TTC549 (cell line): Measurements from ENCODE around the gene ASTE1.
"Not testable (repeated sequence)": the region's sequence is repeated elsewhere in the genome, so short reads cannot be mapped to it uniquely, and the experiment has no call there.

Source experiments
- FAIRE-seq: peaks from 2 replicates; lab custom pipeline; 2012; peaks lifted over from hg19 to GRCh38; lab: Jason Lieb, UNC

Gene ASTE1

DNA sequence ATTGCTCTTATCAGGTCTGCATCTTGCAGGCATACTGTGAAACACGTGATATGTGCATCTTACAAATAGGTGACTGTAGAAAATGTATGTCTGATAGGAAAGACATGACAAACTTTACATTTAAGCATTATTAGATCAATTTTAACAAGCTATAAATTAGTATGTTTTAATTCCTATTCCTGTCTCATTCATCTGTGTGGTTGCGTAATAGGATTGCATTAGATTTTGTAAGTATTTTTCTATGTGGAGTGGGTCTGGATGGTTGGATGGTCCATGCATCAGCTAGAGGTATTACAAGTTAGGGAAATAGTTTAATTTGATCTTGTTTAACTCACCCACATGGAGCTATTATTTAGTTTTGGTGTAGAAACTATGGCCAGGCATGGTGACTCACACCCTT lies 18.8 kb downstream of the ASTE1 start:
- no peak for FAIRE-seq

DNA sequence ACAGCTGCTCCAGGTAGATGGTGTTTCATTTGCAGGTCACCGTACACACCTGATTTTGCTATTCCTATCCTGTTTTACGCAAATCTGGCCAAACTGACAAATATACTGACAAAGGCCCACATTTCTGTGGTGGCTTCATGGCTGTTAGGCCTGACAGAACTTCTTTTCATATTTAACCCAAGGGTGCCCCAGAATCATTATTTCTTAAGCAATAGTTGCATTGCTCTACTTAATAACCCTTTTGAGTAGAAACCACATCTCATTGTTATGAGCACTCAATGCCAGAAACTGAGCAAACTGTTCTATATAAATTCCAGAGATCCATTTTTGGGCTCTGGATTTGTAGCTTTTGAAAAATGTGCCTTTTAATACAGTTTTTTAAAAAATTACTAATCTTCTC lies 19.4 kb downstream of the ASTE1 start:
- FAIRE-seq: no peak

DNA sequence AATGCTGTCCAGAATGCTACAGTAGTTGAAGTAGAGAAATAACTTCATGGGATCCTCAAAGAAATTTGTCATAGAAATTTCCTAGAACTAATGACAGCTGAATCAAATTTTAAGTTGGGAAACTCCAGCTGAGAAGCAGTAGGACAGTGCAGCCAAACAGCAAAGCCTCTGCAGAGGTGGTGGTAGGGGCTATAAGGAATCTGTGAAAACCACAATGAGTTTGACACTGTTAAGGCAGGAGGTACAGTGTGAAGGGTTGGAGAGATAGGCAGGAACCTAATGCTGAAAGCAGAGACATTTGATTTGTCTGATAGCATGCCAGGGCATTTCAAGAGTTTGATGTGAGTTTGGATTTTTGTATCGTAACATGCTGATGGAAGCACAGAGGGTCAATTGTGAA lies 22.0 kb downstream of the ASTE1 start:
- FAIRE-seq: no peak

DNA sequence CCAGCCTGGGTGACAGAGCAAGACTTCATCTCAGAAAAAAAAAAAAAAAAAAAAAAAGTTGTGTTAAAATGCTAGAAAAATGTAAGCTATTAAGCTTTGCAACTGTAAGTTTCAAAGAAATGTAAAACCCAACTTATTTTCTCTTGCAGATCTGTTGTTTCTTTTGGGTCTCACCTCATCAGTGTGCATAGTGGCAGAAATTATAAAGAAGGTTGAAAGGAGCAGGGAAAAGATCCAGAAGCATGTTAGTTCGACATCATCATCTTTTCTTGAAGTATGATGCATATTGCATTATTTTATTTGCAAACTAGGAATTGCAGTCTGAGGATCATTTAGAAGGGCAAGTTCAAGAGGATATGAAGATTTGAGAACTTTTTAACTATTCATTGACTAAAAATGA lies 25.6 kb downstream of the ASTE1 start:
- FAIRE-seq: no peak

DNA sequence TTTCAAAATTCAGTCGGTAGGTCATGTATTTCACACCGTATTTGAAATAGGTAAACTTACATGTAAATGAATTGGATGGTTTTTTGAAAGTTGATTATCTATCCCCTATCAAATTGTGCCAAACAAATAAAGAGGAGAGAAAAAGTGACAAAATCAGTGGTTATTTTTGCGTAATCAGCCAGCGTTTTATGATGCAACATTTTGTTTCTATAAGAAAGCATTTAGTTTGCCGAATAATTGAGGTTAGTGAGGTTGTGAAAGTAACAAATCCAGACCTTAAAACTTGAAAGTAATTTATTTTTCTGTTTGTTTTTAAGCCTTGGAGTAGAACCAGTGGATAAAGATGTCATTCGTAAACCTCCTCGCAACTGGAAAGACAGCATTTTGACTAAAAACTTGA lies 29.3 kb downstream of the ASTE1 start:
- no peak for FAIRE-seq

DNA sequence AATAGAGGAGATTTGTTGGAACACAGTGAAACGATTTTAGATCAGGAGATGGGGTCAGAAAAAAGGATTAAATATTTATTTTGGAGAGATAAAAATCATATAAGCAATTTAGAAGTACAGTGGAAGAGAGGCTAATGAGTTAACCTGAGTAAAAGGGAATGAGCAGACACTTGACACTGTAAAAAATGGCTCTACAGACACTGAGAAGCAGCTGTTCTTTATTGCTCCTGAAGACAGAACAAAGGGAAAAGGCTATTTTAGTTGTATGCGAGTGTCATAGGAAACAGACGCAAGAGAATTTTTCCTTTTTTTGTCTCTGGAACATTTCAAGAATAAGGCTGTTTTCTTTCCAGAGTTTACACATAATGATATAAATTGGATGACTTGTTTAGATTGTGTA lies 34.3 kb downstream of the ASTE1 start:
- no peak for FAIRE-seq

DNA sequence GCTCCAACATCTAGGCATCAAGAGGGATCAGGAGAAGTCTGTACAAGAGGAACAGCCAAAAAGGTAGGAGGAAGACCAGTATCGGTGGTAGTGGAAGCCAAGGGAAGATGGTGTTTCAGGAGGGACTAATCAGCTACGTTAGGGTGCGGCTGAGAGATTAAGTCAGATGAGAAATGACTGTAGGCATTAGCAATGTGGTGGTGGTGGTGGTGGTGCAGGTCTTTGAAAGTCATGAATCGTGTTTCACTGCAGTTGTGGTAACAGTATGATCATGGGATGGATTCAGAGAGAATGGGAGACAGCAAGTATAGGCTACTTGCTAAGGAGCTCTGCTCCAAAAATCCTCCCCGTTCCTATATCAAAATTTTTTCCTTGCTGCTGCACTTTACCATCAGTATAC lies 35.5 kb downstream of the ASTE1 start:
- FAIRE-seq: no peak

DNA sequence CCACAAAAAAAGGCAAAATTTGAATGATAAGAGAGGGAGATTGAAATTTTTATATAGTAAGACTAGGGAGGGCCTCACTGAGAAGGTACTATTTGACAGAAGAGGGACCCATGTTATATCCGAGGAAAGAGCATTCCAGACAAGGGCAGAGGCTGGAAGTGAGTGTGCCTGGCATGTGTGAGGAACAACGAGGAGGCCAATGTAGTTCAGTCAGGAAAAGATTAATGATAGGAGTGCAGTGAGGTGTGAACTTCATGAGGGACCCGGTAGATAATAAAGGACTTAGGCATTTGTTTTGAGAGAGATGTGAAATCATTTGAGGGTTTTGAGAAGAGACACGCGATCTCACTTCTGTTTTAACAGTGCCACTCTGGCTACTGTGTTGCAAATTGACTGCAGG lies 36.3 kb downstream of the ASTE1 start:
- no peak for FAIRE-seq

DNA sequence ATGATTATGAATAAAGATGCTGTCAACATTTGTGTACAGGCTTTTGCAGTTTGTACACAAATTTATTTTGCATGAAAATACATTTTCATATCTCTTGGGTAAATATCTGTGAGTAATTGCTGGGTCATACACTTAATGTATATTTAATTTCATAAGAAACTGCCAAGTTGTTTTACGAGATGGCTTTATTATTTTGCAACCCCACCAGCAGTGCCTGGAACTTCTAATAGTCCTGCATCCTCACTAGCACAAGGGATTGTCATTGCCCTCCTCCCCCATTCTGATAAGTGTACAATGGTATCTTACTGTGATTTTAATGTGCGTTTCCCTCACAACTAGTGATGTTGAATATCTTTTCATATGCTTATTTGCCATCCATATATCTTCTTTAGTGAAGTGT lies 45.2 kb downstream of the ASTE1 start:
- FAIRE-seq: no peak

DNA sequence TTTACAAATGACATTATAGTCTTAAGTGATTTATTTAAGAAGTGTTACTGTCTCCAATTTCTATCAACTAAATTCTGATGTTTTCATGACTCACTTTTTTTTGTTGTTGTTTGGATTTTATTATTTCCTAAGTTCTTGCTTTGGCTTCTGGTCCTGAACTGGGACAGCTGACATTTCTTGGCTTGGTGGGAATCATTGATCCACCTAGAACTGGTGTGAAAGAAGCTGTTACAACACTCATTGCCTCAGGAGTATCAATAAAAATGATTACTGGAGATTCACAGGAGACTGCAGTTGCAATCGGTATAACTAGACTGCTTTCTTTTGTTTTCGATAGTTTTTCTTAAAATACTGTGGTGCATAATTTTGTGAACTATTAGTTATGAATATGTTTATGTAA lies 47.5 kb downstream of the ASTE1 start:
- no peak for FAIRE-seq

DNA sequence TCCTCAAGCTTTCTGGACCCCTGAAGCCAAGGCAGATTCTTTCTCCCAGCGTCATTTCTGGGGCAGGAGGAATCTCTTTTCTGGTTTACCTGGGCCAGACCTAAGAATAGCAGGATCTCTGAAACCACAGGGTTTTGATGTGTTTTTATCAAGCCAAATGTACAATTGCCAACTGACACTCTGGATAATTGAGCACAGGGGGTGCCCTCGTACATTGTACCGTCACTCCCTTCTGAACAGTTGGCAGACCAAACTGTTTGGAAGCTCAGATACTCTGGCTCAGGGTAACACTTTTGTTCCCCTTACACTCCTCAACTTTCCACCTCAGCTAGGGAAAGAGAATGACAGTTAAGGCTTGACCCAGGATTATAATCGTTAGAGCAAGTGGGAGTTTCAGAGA lies 49.9 kb downstream of the ASTE1 start:
- no peak for FAIRE-seq

DNA sequence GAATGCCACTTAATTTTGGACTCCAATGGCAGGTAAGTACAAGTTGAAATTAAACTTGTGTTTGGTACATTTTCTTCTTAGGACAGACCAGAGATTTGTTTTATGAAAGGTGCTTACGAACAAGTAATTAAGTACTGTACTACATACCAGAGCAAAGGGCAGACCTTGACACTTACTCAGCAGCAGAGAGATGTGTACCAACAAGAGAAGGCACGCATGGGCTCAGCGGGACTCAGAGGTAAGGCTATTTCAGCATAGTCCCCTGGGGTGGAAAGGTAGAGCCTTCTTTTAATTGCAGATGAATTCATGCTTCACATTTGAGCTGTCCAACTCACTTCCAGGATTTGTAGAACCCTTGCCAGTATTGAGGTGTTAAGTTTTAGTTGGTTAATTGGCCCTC lies 51.4 kb downstream of the ASTE1 start:
- FAIRE-seq: no peak

DNA sequence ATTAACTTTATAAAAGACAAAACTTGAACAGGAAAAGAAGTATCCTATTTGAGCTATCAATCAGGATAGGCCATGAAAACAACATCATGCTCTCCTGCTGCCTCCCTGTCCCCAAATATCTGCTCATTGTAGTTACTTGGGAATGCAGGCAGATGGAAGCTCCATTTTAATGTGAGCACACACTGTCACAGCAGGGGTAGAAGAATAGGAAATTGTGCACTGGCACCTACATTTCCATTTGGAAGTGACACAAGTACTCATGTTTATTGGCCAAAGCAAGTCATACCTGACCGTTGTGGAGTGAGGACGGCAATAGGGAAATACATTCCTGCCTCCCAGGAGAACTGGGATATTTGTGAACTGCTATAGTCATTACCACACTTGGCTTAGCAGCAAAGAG lies 52.4 kb downstream of the ASTE1 start:
- FAIRE-seq: no peak

DNA sequence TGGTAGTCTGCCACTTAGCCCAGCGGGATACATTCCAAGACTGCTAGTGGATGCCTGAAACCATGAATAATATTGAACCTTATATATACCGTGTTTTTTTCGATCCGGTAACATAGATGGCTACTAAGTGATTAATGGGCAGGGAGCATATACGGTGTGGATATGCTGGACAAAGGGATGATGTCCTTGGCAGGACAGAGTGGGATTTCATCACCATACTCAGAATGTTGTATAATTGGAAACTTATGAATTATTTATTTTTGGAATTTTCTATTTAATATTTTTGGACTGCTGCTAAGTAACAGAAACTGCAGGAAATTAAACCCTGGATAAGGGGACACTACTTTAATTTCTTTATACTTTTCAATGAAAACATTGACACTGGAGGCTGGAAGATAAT lies 53.2 kb downstream of the ASTE1 start:
- no peak for FAIRE-seq

DNA sequence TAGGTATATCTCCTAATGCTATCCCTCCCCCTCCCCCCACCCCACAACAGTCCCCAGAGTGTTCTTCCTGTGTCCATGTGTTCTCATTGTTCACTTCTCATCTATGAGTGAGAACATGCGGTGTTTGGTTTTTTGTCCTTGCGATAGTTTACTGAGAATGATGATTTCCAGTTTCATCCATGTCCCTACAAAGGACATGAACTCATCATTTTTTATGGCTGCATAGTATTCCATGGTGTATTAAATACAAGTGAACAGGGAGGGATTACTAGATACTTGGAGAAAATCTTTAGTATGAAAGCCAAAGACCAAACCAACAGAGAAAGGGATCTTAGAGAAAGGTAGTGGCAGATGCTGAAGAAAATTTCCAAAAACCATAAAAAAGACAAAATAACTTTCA lies 54.0 kb downstream of the ASTE1 start:
- FAIRE-seq: not testable (repeated sequence)

DNA sequence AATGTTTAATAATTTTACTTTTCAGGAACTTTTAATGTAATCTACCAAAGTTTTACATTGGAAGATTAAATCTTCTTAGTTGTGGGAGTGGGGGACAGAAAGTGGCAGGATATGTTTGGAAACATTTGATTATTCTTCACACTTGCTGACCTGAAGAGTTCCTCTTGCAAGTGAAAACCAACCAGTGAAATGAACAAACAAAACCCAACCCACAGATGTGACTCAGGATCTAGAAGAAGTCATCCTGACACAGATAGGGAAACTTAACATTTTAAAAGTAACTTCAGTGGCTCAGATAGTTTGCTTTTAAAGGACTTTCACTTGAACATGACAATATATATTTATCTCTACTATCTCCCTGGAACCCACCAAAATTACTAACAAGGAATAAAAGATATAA lies 55.4 kb downstream of the ASTE1 start:
- no peak for FAIRE-seq

DNA sequence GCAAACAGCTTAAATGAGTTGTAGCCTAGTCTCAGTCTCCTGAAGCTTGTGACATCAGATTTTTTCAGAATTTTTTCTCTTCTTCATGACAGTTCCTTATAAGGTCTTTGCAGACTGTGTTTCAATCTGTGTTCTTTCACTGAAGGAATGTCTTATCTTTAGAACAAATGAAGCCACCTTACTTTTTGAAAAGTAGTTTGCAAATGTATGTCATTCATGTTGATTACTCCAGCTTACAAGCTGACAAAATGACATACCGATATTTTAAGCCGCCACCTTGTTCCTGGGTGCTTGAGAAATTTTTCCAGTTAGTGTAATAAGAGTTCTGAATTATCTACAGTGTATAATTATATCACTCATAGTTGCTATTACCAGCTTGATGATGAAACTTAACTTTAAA lies 57.0 kb downstream of the ASTE1 start:
- FAIRE-seq: no peak

DNA sequence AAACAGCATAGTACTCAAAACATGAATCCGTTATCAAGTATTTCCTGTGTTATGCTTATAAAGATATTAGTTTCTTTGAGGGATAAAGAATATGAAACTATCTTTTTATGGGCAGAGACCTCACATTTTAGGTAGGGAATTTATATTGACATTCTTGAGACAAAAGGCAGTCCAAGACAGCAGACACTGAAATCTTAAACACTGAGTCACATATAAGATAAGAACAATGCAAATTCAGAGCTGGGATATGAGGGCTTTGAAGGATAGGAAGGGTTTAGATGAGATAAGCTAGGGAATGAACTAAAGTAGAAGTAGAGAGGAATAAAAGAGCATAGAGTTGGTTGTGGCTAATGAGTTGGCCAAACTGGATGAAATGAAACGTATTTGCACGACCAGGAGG lies 58.4 kb downstream of the ASTE1 start:
- FAIRE-seq: no peak

DNA sequence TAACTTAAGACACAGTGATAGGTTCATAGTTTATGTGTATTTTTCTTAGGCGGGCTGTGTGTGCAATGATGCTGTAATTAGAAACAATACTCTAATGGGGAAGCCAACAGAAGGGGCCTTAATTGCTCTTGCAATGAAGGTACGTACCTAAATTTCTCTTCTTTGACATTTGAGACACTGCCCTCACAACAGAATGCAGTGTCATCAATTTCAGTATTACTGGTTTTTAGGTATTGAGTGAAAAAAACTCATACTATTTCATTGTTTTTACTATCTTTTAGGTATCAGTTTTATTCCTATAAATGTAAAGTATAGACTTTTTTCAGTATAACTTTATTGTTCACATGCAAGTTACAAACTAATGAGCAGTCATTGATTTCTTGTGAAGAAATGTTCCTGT lies 59.3 kb downstream of the ASTE1 start:
- FAIRE-seq: no peak

DNA sequence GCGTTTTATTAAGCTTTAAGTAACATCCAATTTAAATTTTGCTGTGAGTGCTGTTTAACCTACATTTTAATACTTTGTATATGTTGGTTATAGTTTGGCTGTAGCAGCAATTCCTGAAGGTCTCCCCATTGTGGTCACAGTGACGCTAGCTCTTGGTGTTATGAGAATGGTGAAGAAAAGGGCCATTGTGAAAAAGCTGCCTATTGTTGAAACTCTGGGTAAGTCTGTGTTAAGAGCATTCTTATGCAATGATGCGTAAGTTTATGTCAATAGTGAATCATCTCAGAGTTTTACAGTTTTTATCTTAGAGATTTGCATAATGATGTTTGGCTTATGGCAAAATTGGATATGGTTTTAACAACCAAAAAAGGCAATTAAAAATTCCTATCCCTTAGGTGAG lies 62.7 kb downstream of the ASTE1 start:
- FAIRE-seq: no peak
